GM21367 (cell line): Measurements from ENCODE around the gene EPHX1.

Experiments
- ATAC-seq: cut with Tn5 transposase; IDR thresholded peaks from one replicate; pipeline ENCODE4 v1.9.1; 2021; ENCODE audit not compliant: unreplicated experiment

The EPHX1 gene

GRCh38 chr1:225840713-225841112 lies 30.8 kb downstream of the EPHX1 start:
- ATAC-seq, result no peak

GRCh38 chr1:225842074-225842473 lies 32.1 kb downstream of the EPHX1 start:
- ATAC-seq, result no peak

GRCh38 chr1:225842788-225843425 lies 33.0 kb downstream of the EPHX1 start:
- no peak for ATAC-seq

GRCh38 chr1:225843426-225843795 lies 33.5 kb downstream of the EPHX1 start:
- no peak for ATAC-seq

GRCh38 chr1:225844236-225845061 lies 34.5 kb downstream of the EPHX1 start:
- ATAC-seq, result no peak

GRCh38 chr1:225845097-225845496 lies 35.2 kb downstream of the EPHX1 start:
- no peak for ATAC-seq

- ATAC-seq, result no peak
Observed at GRCh38 chr1:225845571-225846259, 35.8 kb downstream of the EPHX1 start.

- no peak for ATAC-seq
Observed at GRCh38 chr1:225846331-225847310, 36.7 kb downstream of the EPHX1 start.

- peak; percentile 1 for ATAC-seq
Observed at GRCh38 chr1:225847610-225848009, 37.7 kb downstream of the EPHX1 start.

- ATAC-seq, result peak; percentile 58
Observed at GRCh38 chr1:225848030-225848955, 38.4 kb downstream of the EPHX1 start.

GRCh38 chr1:225849925-225850324 lies 40.0 kb downstream of the EPHX1 start:
- no peak for ATAC-seq

GRCh38 chr1:225850370-225850769 lies 40.4 kb downstream of the EPHX1 start:
- no peak for ATAC-seq

GRCh38 chr1:225851805-225852204 lies 41.9 kb downstream of the EPHX1 start:
- peak; percentile 54 for ATAC-seq

GRCh38 chr1:225852413-225853124 lies 42.6 kb downstream of the EPHX1 start:
- ATAC-seq, result no peak

GRCh38 chr1:225853441-225853840 lies 43.5 kb downstream of the EPHX1 start:
- no peak for ATAC-seq

GRCh38 chr1:225855503-225856300 lies 45.8 kb downstream of the EPHX1 start:
- no peak for ATAC-seq

- no peak for ATAC-seq
Observed at GRCh38 chr1:225857256-225857655, 47.3 kb downstream of the EPHX1 start.

GRCh38 chr1:225859151-225859550 lies 49.2 kb downstream of the EPHX1 start:
- no peak for ATAC-seq
